ENCODE data around the gene PPP1R14B. TPM values are rescaled to one million over a fixed set of nuclear protein-coding genes. Genes with fewer than 3 reads are reported as not detected.

Gene PPP1R14B
- total and polyA plus RNA-seq, 2 donors: 31.6 to 62.8 TPM

GRCh38 chr11:64259533-64260067, 12.9 kb upstream of the PPP1R14B start:
- DNase-seq (ENCODE audit: extremely low spot score): no peak
- H3K4me1 ChIP-seq (ENCODE audit: insufficient read depth): no peaks in the 10 kb centered on the region
- H3K27ac ChIP-seq (ENCODE audit: low read depth): no peak overlapping the region
- WGBS: 86% methylated on average over 4 of the region's 4 CpGs
- no peak overlapping the region for H3K4me3 ChIP-seq (ENCODE audit: low read depth, low read length)
- H3K36me3 ChIP-seq (ENCODE audit: insufficient read depth): peaks cover 7% of the 10 kb centered on the region

DNA sequence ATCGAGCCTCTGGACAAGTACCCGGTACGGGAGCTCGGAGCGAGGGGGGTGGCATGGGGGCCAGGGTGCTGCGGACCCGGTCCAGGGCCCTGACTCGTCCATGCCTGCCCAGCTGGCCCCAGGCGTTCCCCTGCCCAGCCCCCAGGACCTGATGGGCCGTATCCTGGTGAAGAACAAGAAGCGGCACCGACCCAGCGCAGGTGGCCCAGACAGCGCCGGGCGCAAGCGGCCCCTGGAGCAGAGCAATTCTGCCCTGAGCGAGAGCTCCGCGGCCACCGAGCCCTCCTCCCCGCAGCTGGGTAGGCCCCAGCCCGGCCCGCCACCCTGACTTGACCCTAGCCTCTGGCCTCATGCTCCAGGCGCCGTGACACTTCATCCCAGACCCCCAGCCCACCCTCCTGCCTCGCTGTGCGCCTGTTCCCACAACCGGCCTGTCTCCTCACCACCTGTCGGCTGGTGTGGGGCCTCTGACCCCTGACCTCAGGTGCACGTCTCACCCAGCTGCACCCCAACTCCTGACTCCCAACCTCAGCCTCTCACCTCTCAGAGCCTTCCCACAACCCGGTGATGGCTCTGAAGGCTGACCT, 12.3 kb upstream of the PPP1R14B start:
- DNase-seq (ENCODE audit: extremely low spot score): no peak
- Histone ChIP-seq H3K4me1 (ENCODE audit: insufficient read depth) (no peaks in the 10 kb centered on the region), H3K36me3 (ENCODE audit: insufficient read depth) (peaks cover 7% of the 10 kb centered on the region), H3K27ac (ENCODE audit: low read depth) (no peak overlapping the region), H3K4me3 (ENCODE audit: low read depth, low read length) (no peak overlapping the region)
- 92% methylated on average over 32 of the region's 32 CpGs for WGBS

- Histone ChIP-seq H3K27ac (ENCODE audit: low read depth) (no peak overlapping the region), H3K4me1 (ENCODE audit: insufficient read depth) (no peaks in the 10 kb centered on the region), H3K36me3 (ENCODE audit: insufficient read depth) (peaks cover 7% of the 10 kb centered on the region), H3K4me3 (ENCODE audit: low read depth, low read length) (no peak overlapping the region)
- DNase-seq (ENCODE audit: extremely low spot score): no peak
- 92% methylated on average over 24 of the region's 24 CpGs for WGBS
These were observed 11.6 kb upstream of the PPP1R14B start for GRCh38 chr11:64258356-64258755.

GRCh38 chr11:64256300-64256699, 9.6 kb upstream of the PPP1R14B start:
- H3K27ac ChIP-seq (ENCODE audit: low read depth): no peak overlapping the region
- 84% methylated on average over 15 of the region's 15 CpGs for WGBS
- DNase-seq (ENCODE audit: extremely low spot score): no peak
- peaks cover 3% of the 10 kb centered on the region for H3K36me3 ChIP-seq (ENCODE audit: insufficient read depth)
- H3K4me3 ChIP-seq (ENCODE audit: low read depth, low read length): no peak overlapping the region
- H3K4me1 ChIP-seq (ENCODE audit: insufficient read depth): no peaks in the 10 kb centered on the region

DNA sequence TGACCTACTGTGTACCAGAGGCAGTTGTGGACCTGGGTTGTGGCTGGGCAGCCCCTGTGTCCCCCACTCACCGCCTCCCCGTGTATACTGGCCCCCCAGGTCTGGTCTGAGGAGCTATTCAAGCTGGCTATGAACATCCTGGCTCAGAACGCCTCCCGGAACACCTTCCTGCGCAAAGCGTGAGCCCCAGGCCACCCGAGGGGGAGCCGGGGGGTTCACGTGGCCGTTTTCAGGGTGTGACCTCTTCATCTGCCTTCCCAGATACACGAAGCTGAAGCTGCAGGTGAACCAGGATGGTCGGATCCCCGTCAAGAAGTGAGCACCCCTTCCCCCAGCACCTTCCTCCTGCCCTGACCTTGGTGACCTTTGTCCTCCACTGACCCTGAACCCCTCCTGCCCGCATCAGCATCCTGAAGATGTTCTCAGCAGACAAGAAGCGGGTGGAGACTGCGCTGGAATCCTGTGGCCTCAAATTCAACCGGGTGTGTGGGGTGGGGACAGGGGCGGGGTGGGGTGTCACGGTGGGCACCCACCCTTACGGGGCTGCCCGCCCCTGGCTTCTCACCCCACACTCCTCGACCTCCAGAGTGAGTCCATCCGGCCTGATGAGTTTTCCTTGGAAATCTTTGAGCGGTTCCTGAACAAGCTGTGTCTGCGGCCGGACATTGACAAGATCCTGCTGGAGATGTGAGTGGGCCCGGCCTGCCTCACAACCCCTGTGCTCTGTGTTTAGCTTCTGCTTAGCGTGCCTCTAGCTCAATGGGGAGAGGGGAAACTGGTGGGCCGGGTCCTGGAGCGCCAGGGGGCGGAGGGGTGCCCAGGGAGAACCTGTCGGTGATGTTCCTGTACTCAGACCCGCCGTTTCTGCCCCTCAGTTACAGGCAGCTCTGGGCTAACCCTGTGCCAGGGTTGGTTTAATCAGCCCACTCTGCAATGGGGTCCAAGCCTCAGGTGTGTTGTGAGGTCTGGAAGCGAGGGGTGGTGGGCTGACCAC, 8.7 kb upstream of the PPP1R14B start:
- Histone ChIP-seq H3K36me3 (ENCODE audit: insufficient read depth) (peaks cover 3% of the 10 kb centered on the region), H3K4me3 (ENCODE audit: low read depth, low read length) (no peak overlapping the region), H3K27ac (ENCODE audit: low read depth) (no peak overlapping the region), H3K4me1 (ENCODE audit: insufficient read depth) (no peaks in the 10 kb centered on the region)
- WGBS: 85% methylated on average over 35 of the region's 35 CpGs
- DNase-seq (ENCODE audit: extremely low spot score): no peak

- H3K36me3 ChIP-seq (ENCODE audit: insufficient read depth): peaks cover 2% of the 10 kb centered on the region
- no peaks in the 10 kb centered on the region for H3K4me1 ChIP-seq (ENCODE audit: insufficient read depth)
- no peak overlapping the region for H3K4me3 ChIP-seq (ENCODE audit: low read depth, low read length)
- no peak overlapping the region for H3K27ac ChIP-seq (ENCODE audit: low read depth)
- 88% methylated on average over 7 of the region's 7 CpGs for WGBS
- no peak for DNase-seq (ENCODE audit: extremely low spot score)
These were observed 7.6 kb upstream of the PPP1R14B start for GRCh38 chr11:64254326-64254725.

DNA sequence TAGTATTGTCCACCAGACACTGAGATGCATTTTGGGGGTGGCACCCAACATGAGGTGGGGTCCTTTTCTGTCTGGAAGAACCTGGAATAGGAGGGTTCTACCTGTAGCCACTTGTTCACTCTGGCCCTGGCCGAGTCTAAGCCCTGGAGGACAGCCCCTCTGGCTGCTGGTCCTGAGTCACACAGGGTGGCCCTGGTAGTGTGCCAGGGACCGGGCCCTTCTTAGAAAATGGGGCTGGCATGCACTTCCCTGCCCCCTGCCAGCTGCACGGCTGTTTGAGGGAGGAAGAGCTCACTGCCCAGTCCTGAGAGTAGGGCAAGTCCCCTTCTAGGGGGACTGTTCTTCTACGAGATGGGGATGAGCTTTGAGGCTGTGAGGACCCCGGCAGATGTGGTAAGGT, 6.7 kb upstream of the PPP1R14B start:
- Histone ChIP-seq H3K4me1 (ENCODE audit: insufficient read depth) (no peaks in the 10 kb centered on the region), H3K27ac (ENCODE audit: low read depth) (no peak overlapping the region), H3K36me3 (ENCODE audit: insufficient read depth) (no peaks in the 10 kb centered on the region), H3K4me3 (ENCODE audit: low read depth, low read length) (no peak overlapping the region)
- WGBS: 60% methylated on average over 5 of the region's 5 CpGs
- DNase-seq (ENCODE audit: extremely low spot score): no peak

DNA sequence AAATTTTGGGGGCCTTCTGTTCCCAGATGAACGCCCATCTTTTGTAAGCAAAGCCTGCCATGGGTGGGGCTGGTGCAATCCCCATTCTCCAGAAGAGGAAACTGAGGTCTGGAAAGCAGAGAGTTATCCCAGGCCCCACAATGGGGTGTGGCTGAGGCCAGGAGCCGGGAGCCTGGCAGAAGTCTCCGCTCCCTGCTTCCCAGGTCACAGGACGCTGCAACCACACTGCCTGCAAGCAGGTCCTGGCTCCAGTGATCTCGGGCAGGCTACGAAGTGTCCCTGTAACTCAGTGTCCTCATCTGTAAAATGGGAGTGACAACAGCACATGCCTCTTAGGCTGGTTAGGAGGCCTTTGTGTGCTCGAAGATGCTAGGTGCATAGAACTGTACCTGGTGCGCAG, 6.3 kb upstream of the PPP1R14B start:
- no peaks in the 10 kb centered on the region for H3K36me3 ChIP-seq (ENCODE audit: insufficient read depth)
- 63% methylated on average over 8 of the region's 8 CpGs for WGBS
- DNase-seq (ENCODE audit: extremely low spot score): no peak
- no peaks in the 10 kb centered on the region for H3K4me1 ChIP-seq (ENCODE audit: insufficient read depth)
- no peak overlapping the region for H3K4me3 ChIP-seq (ENCODE audit: low read depth, low read length)
- no peak overlapping the region for H3K27ac ChIP-seq (ENCODE audit: low read depth)

DNA sequence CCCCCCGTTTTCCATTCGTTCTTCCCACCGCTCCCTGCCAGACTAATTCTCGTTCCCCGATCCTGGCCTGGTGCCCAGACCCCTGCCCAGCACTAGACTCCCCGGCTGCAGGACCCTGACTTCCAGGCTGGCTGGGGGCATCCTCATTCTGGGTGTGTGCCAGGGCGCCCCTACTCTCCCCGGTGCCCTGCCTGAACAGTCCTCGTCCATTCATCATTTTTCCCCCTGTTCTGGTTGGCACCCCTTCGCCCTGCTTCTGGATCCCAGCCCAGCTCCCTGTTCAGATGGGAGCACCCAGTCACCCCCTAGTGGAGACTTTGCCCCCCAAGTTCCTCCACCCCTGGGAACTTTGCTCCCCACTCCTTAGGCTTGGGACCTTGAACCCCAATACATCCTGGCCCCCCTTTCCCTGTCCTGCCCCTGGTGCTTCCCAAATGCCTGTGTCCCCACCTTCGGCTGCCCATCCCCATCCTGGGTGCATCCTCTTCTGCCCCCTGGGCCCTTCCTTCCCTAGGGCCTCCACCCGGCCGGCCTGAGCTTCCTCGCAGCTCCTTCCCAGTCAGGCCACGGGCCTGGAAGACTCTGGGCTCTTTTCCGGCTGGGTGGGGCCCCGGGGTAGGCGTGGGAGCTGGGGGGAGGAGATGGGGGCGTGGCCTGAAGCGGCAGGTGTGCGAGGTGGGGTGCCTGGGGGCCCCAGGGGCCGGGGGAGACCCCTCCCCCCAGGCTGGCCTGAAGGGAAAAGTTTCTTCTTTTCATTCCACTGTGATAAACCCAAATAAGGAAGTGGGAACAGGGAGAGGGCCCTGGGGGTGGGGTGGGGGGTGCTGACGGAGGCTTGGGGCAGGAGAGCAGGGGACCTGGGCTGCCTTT, 5.5 kb upstream of the PPP1R14B start:
- WGBS: 3% methylated on average over 23 of the region's 23 CpGs
- Histone ChIP-seq H3K4me1 (ENCODE audit: insufficient read depth) (no peaks in the 10 kb centered on the region), H3K4me3 (ENCODE audit: low read depth, low read length) (peak overlapping the region; percentile 80), H3K36me3 (ENCODE audit: insufficient read depth) (no peaks in the 10 kb centered on the region), H3K27ac (ENCODE audit: low read depth) (no peak overlapping the region)
- DNase-seq (ENCODE audit: extremely low spot score): no peak

DNA sequence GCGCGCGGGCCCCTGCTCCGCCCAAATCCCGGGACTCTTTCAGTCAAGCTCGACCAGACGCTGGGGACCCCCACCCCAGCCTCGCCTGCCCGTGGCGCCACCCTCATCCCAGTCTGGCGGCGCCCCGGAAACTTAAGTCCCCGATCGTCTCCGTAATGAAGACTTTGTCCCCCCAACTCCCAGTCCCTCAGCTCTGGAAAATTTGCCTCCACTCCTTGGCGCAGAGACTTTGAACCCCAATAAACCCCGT, 4.9 kb upstream of the PPP1R14B start:
- DNase-seq (ENCODE audit: extremely low spot score): no peak
- WGBS: 1% methylated on average over 18 of the region's 18 CpGs
- Histone ChIP-seq H3K27ac (ENCODE audit: low read depth) (no peak overlapping the region), H3K4me1 (ENCODE audit: insufficient read depth) (no peaks in the 10 kb centered on the region), H3K36me3 (ENCODE audit: insufficient read depth) (no peaks in the 10 kb centered on the region), H3K4me3 (ENCODE audit: low read depth, low read length) (peak overlapping the region; percentile 80)

DNA sequence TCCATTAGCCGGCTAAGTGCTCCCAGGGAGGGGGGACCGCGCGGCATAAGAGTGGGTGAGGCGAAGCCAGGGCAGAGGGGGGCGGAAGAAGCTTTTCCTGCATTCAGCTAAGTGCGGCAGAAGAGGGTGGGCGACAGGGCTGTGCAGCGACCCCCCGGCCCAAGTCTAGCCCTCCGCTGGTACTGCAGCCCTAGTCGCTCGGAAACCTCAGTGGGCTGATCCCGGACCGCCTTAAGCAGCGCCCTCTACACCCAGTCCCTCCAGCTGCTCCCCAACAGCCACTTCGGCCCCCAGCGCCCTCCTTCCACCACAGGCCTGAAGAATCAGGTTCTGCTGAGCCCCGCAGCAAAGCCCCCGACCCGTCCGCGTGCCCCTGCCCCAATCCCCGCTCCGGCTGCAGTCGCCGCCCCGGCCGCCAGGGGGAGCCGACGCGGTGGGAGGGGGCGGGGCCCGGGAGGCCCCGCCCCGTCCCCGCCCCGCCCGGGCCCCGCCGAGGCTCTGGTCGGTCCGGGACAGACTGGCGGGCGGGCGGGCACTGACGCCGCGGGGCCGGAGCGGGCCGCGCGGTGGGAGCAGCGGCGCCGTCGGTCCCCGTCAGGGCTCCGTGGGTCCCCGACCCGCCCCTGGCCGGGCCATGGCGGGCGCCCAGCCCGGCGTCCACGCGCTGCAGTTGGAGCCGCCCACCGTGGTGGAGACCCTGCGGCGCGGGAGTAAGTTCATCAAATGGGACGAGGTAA, 4.4 kb upstream of the PPP1R14B start, which contains the start of gene PLCB3:
TSS of gene PLCB3 (plus strand) at position 515 of the 737 bp plus-strand sequence. CDS start at position 635, 120 bp downstream.
- Histone ChIP-seq H3K27ac (ENCODE audit: low read depth) (no peak within 1 kb of the TSS), H3K36me3 (ENCODE audit: insufficient read depth) (no peaks in the 10 kb centered on the region), H3K4me1 (ENCODE audit: insufficient read depth) (no peaks in the 10 kb centered on the region), H3K4me3 (ENCODE audit: low read depth, low read length) (peak within 1 kb of the TSS; percentile 80)
- DNase-seq (ENCODE audit: extremely low spot score): no peak
- under 1% methylated on average over 75 of the region's 75 CpGs for WGBS

GRCh38 chr11:64250415-64251015, 3.8 kb upstream of the PPP1R14B start:
- Histone ChIP-seq H3K4me1 (ENCODE audit: insufficient read depth) (no peaks in the 10 kb centered on the region), H3K4me3 (ENCODE audit: low read depth, low read length) (peak overlapping the region; percentile 80), H3K36me3 (ENCODE audit: insufficient read depth) (no peaks in the 10 kb centered on the region), H3K27ac (ENCODE audit: low read depth) (no peak overlapping the region)
- no peak for DNase-seq (ENCODE audit: extremely low spot score)
- 19% methylated on average over 13 of the region's 13 CpGs for WGBS

Measured in urinary bladder (tissue), 4 donors.